Adrenal gland (tissue), 5 donors: ENCODE measurements around the gene DMD.

Experiments
- POLR2A ChIP-seq, 2 donors: fragments of 450-650 bp; IDR thresholded peaks; one replicate each; pipeline ENCODE4 v1.6.1; 2017; ENCODE audit warnings: antibody characterized with exemption in 2 of 2, mild to moderate bottlenecking in 2 of 2, moderate library complexity in 1 of 2
- TF ChIP-seq, protein P1 (sequence below), 6 experiments: fragments of 450-650 bp in 4 of 6; fragments of 200-600 bp in 2 of 6; sonication (generic) in 1 of 6; IDR thresholded peaks; 1 replicate in 5 of 6; 2 replicates in 1 of 6; pipeline versions ENCODE4 v1.5.1 to v1.8.0; 2016 to 2021; ENCODE audit warnings: antibody characterized with exemption in 6 of 6, mild to moderate bottlenecking in 2 of 6, moderate library complexity in 1 of 6
- donor health status: DM: no; HTN: no; CAD: no.

- TF ChIP-seq, protein P1, sequence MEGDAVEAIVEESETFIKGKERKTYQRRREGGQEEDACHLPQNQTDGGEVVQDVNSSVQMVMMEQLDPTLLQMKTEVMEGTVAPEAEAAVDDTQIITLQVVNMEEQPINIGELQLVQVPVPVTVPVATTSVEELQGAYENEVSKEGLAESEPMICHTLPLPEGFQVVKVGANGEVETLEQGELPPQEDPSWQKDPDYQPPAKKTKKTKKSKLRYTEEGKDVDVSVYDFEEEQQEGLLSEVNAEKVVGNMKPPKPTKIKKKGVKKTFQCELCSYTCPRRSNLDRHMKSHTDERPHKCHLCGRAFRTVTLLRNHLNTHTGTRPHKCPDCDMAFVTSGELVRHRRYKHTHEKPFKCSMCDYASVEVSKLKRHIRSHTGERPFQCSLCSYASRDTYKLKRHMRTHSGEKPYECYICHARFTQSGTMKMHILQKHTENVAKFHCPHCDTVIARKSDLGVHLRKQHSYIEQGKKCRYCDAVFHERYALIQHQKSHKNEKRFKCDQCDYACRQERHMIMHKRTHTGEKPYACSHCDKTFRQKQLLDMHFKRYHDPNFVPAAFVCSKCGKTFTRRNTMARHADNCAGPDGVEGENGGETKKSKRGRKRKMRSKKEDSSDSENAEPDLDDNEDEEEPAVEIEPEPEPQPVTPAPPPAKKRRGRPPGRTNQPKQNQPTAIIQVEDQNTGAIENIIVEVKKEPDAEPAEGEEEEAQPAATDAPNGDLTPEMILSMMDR (IDR thresholded peaks at IDR 0.05) = no peak
- TF ChIP-seq POLR2A (IDR thresholded peaks at IDR 0.05) = no peak
Measured at GRCh38 chrX:33032700-33033099, 178.6 kb downstream of the DMD start.
